T-helper 2 cell treated with Interferon-gamma antibody and Interleukin-4, amounts not matched to agents 5 μg/mL and 100 μg/mL, for 36 hours (primary cell): ENCODE measurements around the gene SMAD3.

ENCODE experiments used
- DNase-seq: peaks from one replicate; pipeline ENCODE4 v3.0.0; 2021; ENCODE audit warnings: low spot score
- H3K27ac Mint-ChIP-seq: one replicate; pipeline ENCODE4 v1.8.0; 2021; ENCODE audit warnings: mild to moderate bottlenecking, mixed read lengths
- H3K27me3 Mint-ChIP-seq: one replicate; pipeline ENCODE4 v1.8.0; 2021; ENCODE audit warnings: low read depth, mixed read lengths
- H3K36me3 Mint-ChIP-seq: one replicate; pipeline ENCODE4 v1.8.0; 2021; ENCODE audit warnings: low read depth, mixed read lengths
- H3K4me1 Mint-ChIP-seq: one replicate; pipeline ENCODE4 v1.8.0; 2021; ENCODE audit warnings: low read depth, mixed read lengths
- H3K4me3 Mint-ChIP-seq: one replicate; pipeline ENCODE4 v1.8.0; 2022; ENCODE audit warnings: mild to moderate bottlenecking, moderate library complexity, mixed read lengths
- H3K9me3 Mint-ChIP-seq: one replicate; pipeline ENCODE4 v1.8.0; 2021; ENCODE audit warnings: mixed read lengths

The SMAD3 gene

DNA sequence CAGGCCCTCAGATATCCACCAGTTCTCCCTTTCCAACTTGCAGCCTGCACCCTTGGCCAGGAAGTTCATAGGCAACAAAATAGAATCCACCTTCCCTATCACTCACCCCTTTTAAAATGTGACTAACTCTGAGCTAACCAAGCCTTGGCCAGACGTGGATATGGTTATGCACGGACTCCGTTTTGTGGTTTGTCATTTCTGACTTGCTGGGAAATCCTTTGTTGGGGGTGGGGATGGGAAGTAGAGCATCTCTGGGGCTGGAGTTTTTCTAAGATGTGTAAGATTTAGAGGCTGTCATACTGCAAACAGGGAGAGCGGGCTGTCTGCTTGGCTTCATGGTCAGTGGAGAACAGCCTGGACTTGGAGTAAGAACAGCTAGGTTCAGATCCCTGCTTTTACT, 62.6 kb downstream of the SMAD3 start:
- Mint-ChIP-seq H3K36me3 (peaks cover 21% of the 10 kb centered on the region), H3K27ac (peak overlapping the region; percentile 49), H3K9me3 (no peaks in the 10 kb centered on the region), H3K4me3 (no peak overlapping the region), H3K4me1 (peaks cover 63% of the 10 kb centered on the region), H3K27me3 (no peaks in the 10 kb centered on the region)
- peak; percentile 67 for DNase-seq

DNA sequence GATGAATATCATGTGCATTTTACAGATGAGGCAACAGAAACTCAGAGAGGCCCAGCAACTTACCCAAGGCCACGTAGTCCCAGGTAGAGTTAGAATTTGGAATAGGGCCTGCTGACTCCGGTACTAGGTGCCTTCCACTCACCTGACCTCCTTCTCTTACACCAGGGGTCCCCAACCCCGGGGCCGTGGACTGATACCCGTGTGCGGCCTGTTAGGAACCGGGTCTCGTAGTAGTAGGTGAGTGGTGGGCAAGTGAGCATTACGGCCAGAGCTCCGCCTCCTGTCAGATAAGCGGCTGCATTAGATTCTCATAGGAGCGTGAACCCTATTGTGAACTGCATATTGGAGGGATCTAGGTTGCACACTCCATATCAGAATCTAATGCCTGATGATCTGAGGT, 64.8 kb downstream of the SMAD3 start:
- peaks cover 15% of the 10 kb centered on the region for H3K36me3 Mint-ChIP-seq
- no peak for DNase-seq
- H3K27me3 Mint-ChIP-seq, result no peaks in the 10 kb centered on the region
- no peaks in the 10 kb centered on the region for H3K9me3 Mint-ChIP-seq
- peaks cover 71% of the 10 kb centered on the region for H3K4me1 Mint-ChIP-seq
- H3K4me3 Mint-ChIP-seq, result no peak overlapping the region
- H3K27ac Mint-ChIP-seq, result peak overlapping the region; percentile 41

DNA sequence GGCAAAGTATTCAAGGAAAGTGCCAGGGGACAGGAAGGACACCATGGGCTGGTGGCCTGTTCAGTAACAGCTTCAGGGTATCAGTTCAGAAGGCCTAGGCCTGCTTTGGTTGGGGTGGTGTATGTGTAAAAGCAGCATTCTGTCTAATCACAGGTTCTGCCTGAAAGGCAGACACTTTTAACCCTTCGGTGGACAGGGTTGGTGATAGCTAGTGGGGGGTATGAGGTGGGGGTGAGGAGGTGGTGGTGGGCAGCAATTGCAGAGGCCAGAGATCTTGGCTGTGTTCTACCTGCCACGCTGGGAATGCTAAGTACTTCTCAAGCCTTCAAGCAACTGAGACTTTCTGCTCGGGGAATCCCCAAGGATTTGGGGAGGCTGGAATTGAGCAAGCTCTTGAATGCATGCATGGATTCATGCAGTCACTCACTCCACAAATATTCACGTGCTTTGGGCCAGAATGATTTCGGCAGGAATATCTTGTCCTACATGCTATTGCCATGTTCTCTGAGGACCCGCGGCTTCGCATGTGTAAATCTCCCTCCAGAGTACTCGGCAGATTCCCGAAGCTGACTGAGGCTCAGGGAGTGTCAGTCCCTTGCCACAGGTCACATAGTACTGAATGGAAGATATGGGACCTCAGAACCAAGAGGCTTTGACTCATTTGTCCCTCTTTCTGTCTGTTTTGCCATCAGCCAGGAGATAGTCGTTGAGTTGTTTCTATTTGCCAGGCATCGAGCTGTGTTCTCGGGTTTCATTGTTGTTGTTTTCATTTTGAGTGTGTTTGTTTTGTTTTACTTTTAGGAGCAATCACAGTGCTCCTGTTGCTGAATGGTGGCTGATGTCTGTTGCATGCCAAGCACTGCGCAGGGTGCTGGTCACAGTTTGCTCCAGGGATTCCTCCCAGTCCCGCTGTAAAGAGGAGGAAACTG, 65.5 kb downstream of the SMAD3 start:
- H3K4me1 Mint-ChIP-seq, result peaks cover 73% of the 10 kb centered on the region
- peak overlapping the region; percentile 3 for H3K4me3 Mint-ChIP-seq
- H3K27me3 Mint-ChIP-seq, result no peaks in the 10 kb centered on the region
- H3K27ac Mint-ChIP-seq, result peak overlapping the region; percentile 55
- peak; percentile 28 for DNase-seq
- H3K9me3 Mint-ChIP-seq, result no peaks in the 10 kb centered on the region
- H3K36me3 Mint-ChIP-seq, result peaks cover 12% of the 10 kb centered on the region

DNA sequence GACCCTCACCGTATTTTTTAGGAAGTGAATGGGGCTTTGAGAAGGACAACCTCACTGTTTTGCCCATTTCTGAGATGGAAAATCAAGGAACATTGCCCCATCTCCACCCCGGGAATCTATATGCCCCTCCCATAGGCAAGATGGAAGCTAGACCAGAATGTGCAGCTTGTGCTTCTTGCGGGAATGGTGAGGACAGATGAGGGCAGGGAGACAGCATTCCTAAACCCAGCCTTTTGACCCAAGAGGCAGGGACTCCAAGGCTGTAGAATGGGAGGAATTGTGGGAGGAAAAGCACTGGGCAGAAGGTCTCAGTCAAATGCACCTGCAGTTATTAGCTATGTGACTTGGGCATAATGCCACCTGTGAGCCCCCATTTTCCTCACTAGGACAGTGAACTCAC, 66.9 kb downstream of the SMAD3 start:
- no peaks in the 10 kb centered on the region for H3K9me3 Mint-ChIP-seq
- H3K27ac Mint-ChIP-seq, result no peak overlapping the region
- no peaks in the 10 kb centered on the region for H3K27me3 Mint-ChIP-seq
- H3K4me3 Mint-ChIP-seq, result no peak overlapping the region
- peaks cover 10% of the 10 kb centered on the region for H3K36me3 Mint-ChIP-seq
- no peak for DNase-seq
- peaks cover 78% of the 10 kb centered on the region for H3K4me1 Mint-ChIP-seq

DNA sequence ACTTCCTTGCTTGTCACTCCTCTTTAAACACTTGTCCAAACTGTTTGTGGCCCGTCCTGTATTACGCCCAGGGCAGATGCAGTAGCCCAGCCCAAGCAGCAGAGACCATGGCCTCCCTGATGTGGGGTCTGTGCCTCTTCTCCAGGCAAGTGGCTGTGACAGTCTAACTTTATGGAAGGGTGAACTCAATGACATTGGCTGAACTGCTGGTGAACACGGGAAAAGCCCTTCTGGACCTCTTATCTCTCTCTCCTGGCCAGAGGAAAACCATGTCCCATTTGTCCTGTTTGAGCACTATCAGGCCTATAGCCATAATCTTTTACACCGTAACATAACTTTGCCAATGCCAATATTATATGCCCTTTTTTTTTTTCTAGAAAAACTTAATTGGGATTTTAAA, 67.6 kb downstream of the SMAD3 start:
- no peak for DNase-seq
- H3K4me3 Mint-ChIP-seq, result no peak overlapping the region
- peaks cover 77% of the 10 kb centered on the region for H3K4me1 Mint-ChIP-seq
- no peaks in the 10 kb centered on the region for H3K27me3 Mint-ChIP-seq
- no peaks in the 10 kb centered on the region for H3K9me3 Mint-ChIP-seq
- no peak overlapping the region for H3K27ac Mint-ChIP-seq
- H3K36me3 Mint-ChIP-seq, result peaks cover 7% of the 10 kb centered on the region

DNA sequence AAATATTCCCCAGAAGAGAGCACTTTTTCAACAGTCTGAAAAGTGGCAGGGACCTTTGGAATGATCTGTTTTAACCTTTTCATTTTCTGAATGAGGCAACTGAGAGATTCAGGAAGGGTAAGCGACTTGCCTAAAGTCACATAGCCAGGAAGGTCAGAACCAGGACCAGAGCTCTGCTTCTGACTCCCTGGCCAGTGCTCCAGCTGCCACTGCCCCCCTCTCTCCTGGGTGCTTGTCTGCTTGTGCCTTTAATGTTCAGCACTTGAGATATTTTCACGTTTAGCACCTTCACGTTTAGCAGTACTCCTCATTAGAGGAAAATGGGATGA, 68.3 kb downstream of the SMAD3 start:
- Mint-ChIP-seq H3K27ac (peak overlapping the region; percentile 92), H3K9me3 (no peaks in the 10 kb centered on the region), H3K4me1 (peaks cover 78% of the 10 kb centered on the region), H3K27me3 (no peaks in the 10 kb centered on the region), H3K4me3 (peak overlapping the region; percentile 82), H3K36me3 (peaks cover 9% of the 10 kb centered on the region)
- DNase-seq, result no peak

DNA sequence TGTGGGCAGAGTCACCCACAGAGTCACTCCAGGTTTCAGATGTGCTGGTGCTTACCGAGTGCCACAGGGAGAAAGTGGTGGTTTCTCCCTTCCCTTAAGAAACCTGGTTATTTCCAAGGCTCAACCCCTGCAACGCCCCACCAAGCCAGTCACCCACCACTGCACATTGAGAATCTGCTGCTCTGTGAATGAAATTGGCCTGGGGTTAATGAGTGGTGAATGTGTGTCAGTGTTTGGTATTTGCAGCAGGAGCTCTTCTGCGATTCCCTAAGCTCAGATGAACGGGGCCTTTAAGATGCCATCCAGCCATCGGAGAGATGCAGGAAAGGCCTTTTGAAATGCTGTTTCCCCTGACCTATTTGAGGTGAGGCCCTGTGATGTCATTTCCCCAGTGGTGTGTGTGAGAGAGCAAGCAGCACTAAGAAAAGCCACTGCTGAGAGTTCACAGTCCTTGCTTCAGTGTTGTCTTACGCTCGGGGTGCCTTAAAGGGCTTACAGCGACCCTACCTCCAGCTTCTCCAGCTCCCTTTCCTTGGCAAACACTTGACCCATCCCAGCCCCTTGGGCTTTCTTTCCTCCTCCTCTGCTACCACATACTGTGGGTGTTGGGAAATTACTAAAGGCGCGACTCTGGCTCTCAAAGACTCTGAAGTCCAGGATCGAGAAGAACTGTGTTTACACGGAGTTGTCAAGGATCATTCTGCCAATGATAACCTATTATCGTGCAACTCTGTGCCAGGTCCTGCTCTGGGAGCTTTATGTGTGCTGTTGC, 68.9 kb downstream of the SMAD3 start:
- peak; percentile 70 for DNase-seq
- Mint-ChIP-seq H3K36me3 (peaks cover 8% of the 10 kb centered on the region), H3K27me3 (no peaks in the 10 kb centered on the region), H3K4me1 (peaks cover 79% of the 10 kb centered on the region), H3K4me3 (peak overlapping the region; percentile 82), H3K9me3 (no peaks in the 10 kb centered on the region), H3K27ac (peak overlapping the region; percentile 92)

DNA sequence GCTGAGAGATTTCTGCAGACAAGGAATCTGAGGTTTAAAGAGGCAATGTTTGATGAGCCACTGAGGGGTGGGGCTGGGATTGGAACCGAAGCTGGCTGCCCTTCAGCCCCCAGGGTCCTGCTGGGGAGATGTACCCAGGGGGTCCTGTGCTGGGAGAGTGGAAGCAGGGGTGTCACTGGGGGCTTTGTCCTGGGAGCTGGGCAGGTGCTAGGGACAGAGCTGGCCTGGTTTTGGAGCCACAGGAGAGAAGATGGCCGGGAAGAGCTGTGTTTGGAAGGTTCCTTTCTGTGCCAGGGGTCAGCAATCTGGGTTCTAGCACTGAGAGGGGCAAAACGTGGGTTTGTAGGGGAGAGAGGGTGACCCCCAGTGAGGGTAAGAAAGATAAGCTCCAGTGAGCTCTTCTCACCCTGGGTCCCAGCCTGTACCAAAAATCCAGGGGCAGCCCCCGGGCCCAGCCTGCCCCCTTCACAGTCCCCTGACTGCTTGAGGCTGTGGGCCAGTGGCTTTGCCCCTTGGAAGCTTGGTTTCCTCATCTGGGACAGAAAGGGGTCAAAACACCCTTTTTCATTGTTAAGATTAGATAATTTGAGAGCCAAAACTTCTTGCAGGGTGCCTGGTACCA, 69.6 kb downstream of the SMAD3 start:
- no peaks in the 10 kb centered on the region for H3K9me3 Mint-ChIP-seq

DNA sequence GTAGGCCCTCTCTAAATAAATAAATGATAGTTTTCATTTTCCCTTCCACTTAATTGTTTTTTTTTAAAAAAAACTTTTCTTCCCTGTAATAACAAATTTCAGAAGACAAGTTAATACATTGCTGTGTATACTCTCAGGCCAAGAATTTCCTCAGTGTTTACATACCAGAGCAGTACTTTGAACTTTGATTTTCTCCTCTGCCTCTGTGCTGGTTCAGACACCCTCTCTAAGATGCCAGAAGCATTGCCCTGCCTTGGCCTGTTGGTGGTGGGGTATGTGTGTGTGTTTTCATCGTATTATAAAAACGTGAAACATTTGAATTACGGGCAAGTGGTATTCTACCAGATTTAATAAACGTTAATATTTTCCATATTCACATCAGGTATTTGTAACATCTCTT, 70.1 kb downstream of the SMAD3 start:
- Mint-ChIP-seq H3K27me3 (no peaks in the 10 kb centered on the region), H3K27ac (peak overlapping the region; percentile 13), H3K36me3 (peaks cover 11% of the 10 kb centered on the region), H3K9me3 (no peaks in the 10 kb centered on the region), H3K4me1 (peaks cover 74% of the 10 kb centered on the region), H3K4me3 (peak overlapping the region; percentile 42)
- DNase-seq, result no peak

More for the DNA sequence above, 69.6 kb downstream of the SMAD3 start:
- Mint-ChIP-seq H3K27me3 (no peaks in the 10 kb centered on the region), H3K4me3 (peak overlapping the region; percentile 82), H3K36me3 (peaks cover 8% of the 10 kb centered on the region), H3K4me1 (peaks cover 78% of the 10 kb centered on the region), H3K27ac (peak overlapping the region; percentile 92)
- DNase-seq, result no peak

DNA sequence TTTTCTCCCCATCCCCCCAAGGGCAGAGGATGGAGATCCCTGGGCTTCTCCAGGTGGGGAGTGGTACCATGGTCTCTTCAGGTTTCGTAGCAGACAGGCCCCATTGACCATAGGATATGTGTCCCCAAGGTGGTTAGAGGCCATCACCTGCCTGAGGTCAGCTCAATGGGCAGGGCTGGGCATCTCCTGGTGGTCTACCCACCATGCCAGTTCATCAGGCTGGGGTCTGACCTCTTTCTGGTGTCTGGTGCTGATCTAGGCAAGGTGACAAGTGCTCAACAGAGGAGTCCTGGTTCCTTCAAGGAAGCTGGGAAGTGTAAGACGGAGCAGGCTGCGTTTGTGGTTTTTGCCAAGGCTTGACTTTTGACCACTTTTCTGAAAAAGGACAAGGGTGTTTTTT, 71.4 kb downstream of the SMAD3 start:
- peak overlapping the region; percentile 53 for H3K4me3 Mint-ChIP-seq
- H3K27me3 Mint-ChIP-seq, result no peaks in the 10 kb centered on the region
- peak overlapping the region; percentile 49 for H3K27ac Mint-ChIP-seq
- peaks cover 17% of the 10 kb centered on the region for H3K36me3 Mint-ChIP-seq
- H3K9me3 Mint-ChIP-seq, result no peaks in the 10 kb centered on the region
- H3K4me1 Mint-ChIP-seq, result peaks cover 64% of the 10 kb centered on the region
- DNase-seq, result no peak

DNA sequence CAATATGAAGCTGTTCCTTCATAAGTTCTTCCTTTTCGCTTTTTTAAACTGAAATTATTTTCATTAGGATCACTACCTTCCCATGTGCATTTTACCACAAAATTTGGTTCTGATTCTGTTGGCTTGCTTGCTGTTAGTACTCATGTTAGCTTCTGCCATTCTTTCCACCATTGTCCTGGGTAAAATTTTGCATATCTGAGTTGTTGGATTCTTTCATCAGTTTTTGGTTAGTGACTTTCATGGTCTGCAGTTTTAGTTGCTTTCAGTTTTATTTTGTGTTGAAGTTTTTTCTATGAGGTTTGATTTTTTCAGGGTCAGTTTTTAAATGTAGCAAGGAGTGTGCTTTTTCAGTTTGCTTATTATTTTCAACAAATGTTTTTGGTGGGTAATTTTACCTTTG, 71.9 kb downstream of the SMAD3 start:
- Mint-ChIP-seq H3K36me3 (peaks cover 17% of the 10 kb centered on the region), H3K4me3 (peak overlapping the region; percentile 53)

DNA sequence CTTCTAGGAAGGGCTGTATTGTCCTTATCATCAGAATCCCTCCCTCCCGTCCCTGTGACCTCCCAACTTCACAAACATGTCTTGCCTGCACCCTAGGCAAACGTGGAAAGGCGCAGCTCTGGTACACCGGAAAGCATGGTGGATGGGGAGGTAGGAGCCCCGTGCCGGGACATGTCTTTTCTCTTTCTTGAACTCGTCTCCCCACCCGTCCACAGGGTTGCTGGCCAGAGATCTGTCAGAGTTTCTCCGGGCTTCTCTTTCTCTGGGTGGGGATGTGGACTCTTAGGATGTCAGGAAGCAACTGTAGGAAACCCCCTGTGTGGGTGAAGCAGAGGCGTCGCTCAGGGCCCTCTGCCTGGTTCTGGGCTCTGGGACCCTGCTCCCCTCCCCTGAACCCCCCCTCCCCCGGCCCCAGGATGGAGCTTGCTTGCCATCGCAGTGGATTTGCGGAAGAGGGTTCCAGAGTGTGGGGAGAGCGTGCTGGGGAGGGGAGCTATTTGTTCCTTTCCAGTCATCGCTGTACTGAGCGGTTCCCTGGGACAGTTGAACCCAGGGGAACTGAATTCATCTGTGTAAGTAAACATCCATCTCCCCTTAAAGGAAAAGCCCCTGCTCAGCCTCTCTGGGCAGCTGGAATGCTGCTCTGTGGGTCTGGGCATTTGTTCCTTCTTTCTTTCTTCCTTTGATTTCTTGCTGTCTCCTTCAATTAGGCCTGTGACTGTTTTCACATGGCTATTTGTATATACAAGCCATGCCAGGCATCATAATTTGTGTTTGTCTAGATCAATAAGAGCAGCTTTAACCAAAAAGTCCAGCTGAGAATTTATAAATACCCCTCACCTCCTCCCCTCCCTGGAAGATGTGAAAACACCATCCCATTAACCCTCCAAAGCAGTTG, 72.8 kb downstream of the SMAD3 start:
- DNase-seq, result no peak
- Mint-ChIP-seq H3K4me3 (no peak overlapping the region), H3K36me3 (peaks cover 20% of the 10 kb centered on the region), H3K4me1 (peaks cover 62% of the 10 kb centered on the region), H3K27ac (peak overlapping the region; percentile 70), H3K27me3 (no peaks in the 10 kb centered on the region), H3K9me3 (no peaks in the 10 kb centered on the region)

More for the DNA sequence above, 71.9 kb downstream of the SMAD3 start:
- H3K4me1 Mint-ChIP-seq, result peaks cover 63% of the 10 kb centered on the region
- no peaks in the 10 kb centered on the region for H3K27me3 Mint-ChIP-seq
- H3K9me3 Mint-ChIP-seq, result no peaks in the 10 kb centered on the region
- peak overlapping the region; percentile 79 for H3K27ac Mint-ChIP-seq
- DNase-seq, result no peak
